Cardiac fibroblast (primary cell): ENCODE data around the gene REXO1.

Experiments
- DNase-seq, 2 donors: peaks; one replicate each; pipeline versions ENCODE4 v3.0.0 to v3.0.0-alpha.2; 2010; ENCODE audit warnings: low read depth in 2 of 2
- H3K4me3 ChIP-seq, 2 donors: replicated peaks in 1 of 2; 1 replicate in 1 of 2; 2 replicates in 1 of 2; pipeline ENCODE4 v1.5.1; 2011; ENCODE audit warnings: low read depth in 2 of 2, low read length in 2 of 2, mild to moderate bottlenecking in 2 of 2, moderate library complexity in 1 of 2
- CTCF ChIP-seq: IDR thresholded peaks from one replicate; pipeline ENCODE4 v1.5.1; 2011; ENCODE audit warnings: low read depth, mild to moderate bottlenecking, low read length, inconsistent platforms

REXO1 gene

DNA sequence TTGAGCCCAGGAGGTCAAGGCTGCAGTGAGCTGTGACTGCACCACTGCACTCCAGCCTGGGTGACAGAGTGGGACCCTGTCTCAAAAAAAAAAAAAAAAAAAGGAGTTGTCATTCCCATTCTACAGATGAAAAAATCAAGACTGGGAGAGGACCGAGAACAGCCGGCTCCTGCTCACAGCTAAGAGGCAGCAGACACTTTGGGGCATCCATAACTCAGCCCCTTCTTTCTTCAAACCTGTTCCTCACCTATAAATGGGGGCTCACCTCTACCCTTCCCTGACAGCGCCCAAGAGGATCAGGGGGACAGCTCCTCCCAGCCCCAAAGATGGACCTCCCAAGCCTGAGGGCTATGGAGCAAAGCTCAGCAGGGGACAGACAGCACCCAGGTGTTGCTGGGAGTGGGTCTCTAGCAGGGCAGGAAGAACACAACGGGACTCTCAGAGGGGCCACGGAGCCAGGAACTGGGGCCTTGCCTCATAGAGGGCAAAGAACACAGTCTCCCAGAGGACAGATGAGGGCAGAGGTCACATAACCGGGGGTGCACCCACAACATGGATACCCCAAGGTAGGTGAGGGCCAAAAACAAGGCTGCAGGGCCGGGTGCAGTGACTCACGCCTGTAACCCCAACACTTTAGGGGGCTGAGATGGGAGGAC, 18.5 kb upstream of the REXO1 start:
- TF ChIP-seq CTCF: no peak
- DNase-seq: no peak
- no peak overlapping the region for H3K4me3 ChIP-seq

GRCh38 chr19:1865172-1866010, 17.1 kb upstream of the REXO1 start:
- DNase-seq: no peak
- TF ChIP-seq CTCF: no peak
- H3K4me3 ChIP-seq: peak overlapping the region; percentile 21 to 57

DNA sequence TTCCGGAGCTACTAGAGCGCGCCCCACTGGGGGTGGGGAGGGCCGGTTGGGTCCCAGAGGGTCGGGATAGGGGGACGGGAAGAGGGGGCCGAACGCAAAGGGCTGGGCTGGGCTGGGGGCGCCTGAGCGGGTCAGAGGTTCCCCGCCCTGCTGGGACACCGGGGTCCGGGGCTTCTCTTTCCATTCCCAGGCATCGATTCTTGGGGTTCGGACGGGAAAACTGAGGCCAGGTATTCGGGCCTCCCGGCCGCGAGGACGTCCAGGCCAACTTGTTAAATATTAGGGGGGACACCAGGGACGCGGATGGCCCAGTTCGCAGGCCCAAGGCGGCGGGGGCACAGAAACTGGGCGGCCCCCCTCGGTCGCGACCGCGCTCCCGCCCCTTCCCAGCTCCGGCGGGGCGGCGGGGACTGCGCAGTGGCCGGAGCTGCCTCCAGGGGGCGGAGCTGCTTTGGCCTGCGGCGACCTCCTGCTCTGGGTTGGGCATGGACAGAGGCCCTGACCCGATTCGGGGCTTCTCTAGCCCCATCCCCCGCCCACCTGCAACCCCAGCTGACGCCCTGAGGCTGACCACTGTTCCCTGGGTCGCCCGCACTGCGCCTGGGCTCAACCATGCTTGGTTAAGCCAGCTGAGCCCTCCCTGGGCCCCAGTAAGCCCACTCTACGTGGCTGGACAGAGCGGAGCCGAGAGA, 16.3 kb upstream of the REXO1 start:
- peak overlapping the region; percentile 57 to 84 for H3K4me3 ChIP-seq
- peak; percentile 57 to 69 for DNase-seq
- TF ChIP-seq CTCF: peak; percentile 61

GRCh38 chr19:1863638-1864479, 15.6 kb upstream of the REXO1 start:
- TF ChIP-seq CTCF: no peak
- peak overlapping the region; percentile 84 to 88 for H3K4me3 ChIP-seq
- peak; percentile 94 to 98 for DNase-seq

- DNase-seq: no peak
- no peak for TF ChIP-seq CTCF
- peak within 1 kb of the TSS; percentile 85 to 88 for H3K4me3 ChIP-seq
Measured at GRCh38 chr19:1863328-1863637, 15.0 kb upstream of the REXO1 start, which contains the start of gene KLF16. Gene KLF16 (minus strand): TSS chr19:1863579. CDS start chr19:1863497, 82 bp downstream.
